Gastrocnemius medialis (tissue), 4 donors: ENCODE data around the gene UGT1A9.
"Not testable (repeated sequence)": the region's sequence is repeated elsewhere in the genome, so short reads cannot be mapped to it uniquely, and the experiment has no call there.

Source experiments
- POLR2A ChIP-seq, 2 donors: fragments of 450-650 bp; IDR thresholded peaks; one replicate each; pipeline ENCODE4 v1.6.1; 2017; ENCODE audit warnings: antibody characterized with exemption in 2 of 2, mild to moderate bottlenecking in 2 of 2, moderate library complexity in 2 of 2
- TF ChIP-seq, protein P1 (sequence below), 5 experiments: fragments of 450-650 bp in 3 of 5; fragments of 200-600 bp in 2 of 5; sonication (generic) in 2 of 5; IDR thresholded peaks in 4 of 5; conservative IDR thresholded peaks in 1 of 5; 1 replicate in 4 of 5; 2 replicates in 1 of 5; pipeline ENCODE4 v1.5.1; 2016 to 2019; ENCODE audit warnings: antibody characterized with exemption in 5 of 5, mild to moderate bottlenecking in 3 of 5, moderate library complexity in 3 of 5

DNA sequence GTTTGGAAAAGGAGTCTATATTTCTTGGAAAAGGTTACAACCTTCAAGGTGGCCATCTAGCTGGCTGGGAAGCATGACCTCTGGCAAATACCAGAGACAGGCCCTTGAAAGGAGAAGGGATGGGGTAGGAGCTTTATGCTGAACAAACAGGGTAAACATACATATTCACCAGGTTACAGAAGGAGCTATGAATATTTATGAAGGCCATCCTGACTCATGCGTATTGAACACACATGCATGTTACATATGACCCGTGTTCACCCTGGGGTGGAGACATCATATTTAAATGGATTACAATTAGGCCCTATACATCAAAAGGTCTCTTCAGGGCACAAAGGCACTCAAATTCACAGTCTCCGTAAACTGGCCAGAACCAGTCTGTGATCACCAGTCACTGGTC lies 15.8 kb upstream of the UGT1A9 start:
- TF ChIP-seq, protein P1, sequence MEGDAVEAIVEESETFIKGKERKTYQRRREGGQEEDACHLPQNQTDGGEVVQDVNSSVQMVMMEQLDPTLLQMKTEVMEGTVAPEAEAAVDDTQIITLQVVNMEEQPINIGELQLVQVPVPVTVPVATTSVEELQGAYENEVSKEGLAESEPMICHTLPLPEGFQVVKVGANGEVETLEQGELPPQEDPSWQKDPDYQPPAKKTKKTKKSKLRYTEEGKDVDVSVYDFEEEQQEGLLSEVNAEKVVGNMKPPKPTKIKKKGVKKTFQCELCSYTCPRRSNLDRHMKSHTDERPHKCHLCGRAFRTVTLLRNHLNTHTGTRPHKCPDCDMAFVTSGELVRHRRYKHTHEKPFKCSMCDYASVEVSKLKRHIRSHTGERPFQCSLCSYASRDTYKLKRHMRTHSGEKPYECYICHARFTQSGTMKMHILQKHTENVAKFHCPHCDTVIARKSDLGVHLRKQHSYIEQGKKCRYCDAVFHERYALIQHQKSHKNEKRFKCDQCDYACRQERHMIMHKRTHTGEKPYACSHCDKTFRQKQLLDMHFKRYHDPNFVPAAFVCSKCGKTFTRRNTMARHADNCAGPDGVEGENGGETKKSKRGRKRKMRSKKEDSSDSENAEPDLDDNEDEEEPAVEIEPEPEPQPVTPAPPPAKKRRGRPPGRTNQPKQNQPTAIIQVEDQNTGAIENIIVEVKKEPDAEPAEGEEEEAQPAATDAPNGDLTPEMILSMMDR (IDR thresholded peaks at IDR 0.05 in 4 of 5, conservative IDR thresholded peaks at IDR 0.05 in 1 of 5), result not testable (repeated sequence)
- not testable (repeated sequence) for TF ChIP-seq POLR2A (IDR thresholded peaks at IDR 0.05)
